Type B pancreatic cell (in vitro differentiated cells): ENCODE measurements around the gene COL2A1. TPM values are rescaled to one million over a fixed set of nuclear protein-coding genes. Genes with fewer than 3 reads are reported as not detected.

Experiments used
- DNase-seq: peaks from one replicate; pipeline ENCODE4 v3.0.0; 2021; ENCODE audit warnings: mixed read lengths; ENCODE audit not compliant: unreplicated experiment; ENCODE audit errors: extremely low spot score
- H3K27ac Mint-ChIP-seq: 2 replicates; pipeline ENCODE4 v1.8.0; 2021; ENCODE audit warnings: mild to moderate bottlenecking, mixed read lengths
- H3K27me3 Mint-ChIP-seq: 2 replicates; pipeline ENCODE4 v1.8.0; 2021; ENCODE audit warnings: mixed read lengths
- H3K36me3 Mint-ChIP-seq: 2 replicates; pipeline ENCODE4 v1.8.0; 2021; ENCODE audit warnings: mixed read lengths
- H3K4me1 Mint-ChIP-seq: one replicate; pipeline ENCODE4 v1.8.0; 2021; ENCODE audit warnings: mixed read lengths; ENCODE audit not compliant: unreplicated experiment
- H3K4me3 Mint-ChIP-seq: 2 replicates; pipeline ENCODE4 v1.8.0; 2021; ENCODE audit warnings: mild to moderate bottlenecking, mixed read lengths
- H3K9me3 Mint-ChIP-seq: 2 replicates; pipeline ENCODE4 v1.8.0; 2021; ENCODE audit warnings: mixed read lengths
- CTCF ChIP-seq: fragments of 200-600 bp; sonication (generic); conservative IDR thresholded peaks from 2 replicates; pipeline ENCODE4 v1.5.0; 2021; ENCODE audit warnings: antibody characterized with exemption, mild to moderate bottlenecking
- total RNA-seq: library from RNA; stranded (reverse); gene quantifications from 2 replicates; pipeline ENCODE4 v1.2.1, GENCODE V29; 2021; ENCODE audit warnings: low replicate concordance

COL2A1 gene
- total RNA-seq, 1 donor from 2014 or later = 227 TPM

- peak overlapping the region; percentile 97 for H3K4me3 Mint-ChIP-seq
- peak overlapping the region; percentile 94 for H3K27ac Mint-ChIP-seq
- TF ChIP-seq CTCF = no peak
- H3K36me3 Mint-ChIP-seq = peaks cover under 1% of the 10 kb centered on the region
- H3K9me3 Mint-ChIP-seq = no peaks in the 10 kb centered on the region
- H3K27me3 Mint-ChIP-seq = peaks cover 76% of the 10 kb centered on the region
- DNase-seq = no peak
- peaks cover 25% of the 10 kb centered on the region for H3K4me1 Mint-ChIP-seq
Measured at GRCh38 chr12:48003226-48004052, 837 bp downstream of the COL2A1 start.

- DNase-seq = no peak
- Mint-ChIP-seq H3K9me3 (no peaks in the 10 kb centered on the region), H3K4me1 (peaks cover 25% of the 10 kb centered on the region), H3K27ac (peak overlapping the region; percentile 94), H3K27me3 (peaks cover 77% of the 10 kb centered on the region), H3K4me3 (peak overlapping the region; percentile 97), H3K36me3 (peaks cover 3% of the 10 kb centered on the region)
- TF ChIP-seq CTCF = no peak
Measured at GRCh38 chr12:48002773-48003218, 1.5 kb downstream of the COL2A1 start.

GRCh38 chr12:48002414-48002730 lies 1.9 kb downstream of the COL2A1 start:
- H3K4me1 Mint-ChIP-seq = peaks cover 25% of the 10 kb centered on the region
- peak overlapping the region; percentile 97 for H3K4me3 Mint-ChIP-seq
- peaks cover 74% of the 10 kb centered on the region for H3K27me3 Mint-ChIP-seq
- no peak for DNase-seq
- TF ChIP-seq CTCF = no peak
- H3K27ac Mint-ChIP-seq = peak overlapping the region; percentile 94
- H3K36me3 Mint-ChIP-seq = peaks cover 3% of the 10 kb centered on the region
- no peaks in the 10 kb centered on the region for H3K9me3 Mint-ChIP-seq

GRCh38 chr12:48001505-48002413 lies 2.5 kb downstream of the COL2A1 start:
- no peak for TF ChIP-seq CTCF
- no peaks in the 10 kb centered on the region for H3K9me3 Mint-ChIP-seq
- peaks cover 25% of the 10 kb centered on the region for H3K4me1 Mint-ChIP-seq
- H3K36me3 Mint-ChIP-seq = peaks cover 3% of the 10 kb centered on the region
- DNase-seq = no peak
- peaks cover 68% of the 10 kb centered on the region for H3K27me3 Mint-ChIP-seq
- H3K27ac Mint-ChIP-seq = peak overlapping the region; percentile 94
- peak overlapping the region; percentile 97 for H3K4me3 Mint-ChIP-seq

- Mint-ChIP-seq H3K4me3 (peak overlapping the region; percentile 97), H3K4me1 (peaks cover 25% of the 10 kb centered on the region), H3K27ac (peak overlapping the region; percentile 94), H3K27me3 (peaks cover 62% of the 10 kb centered on the region), H3K36me3 (peaks cover 3% of the 10 kb centered on the region), H3K9me3 (no peaks in the 10 kb centered on the region)
- no peak for DNase-seq
- no peak for TF ChIP-seq CTCF
Measured at GRCh38 chr12:48000878-48001504, 3.3 kb downstream of the COL2A1 start.
